Measurements from ENCODE around the gene HNRNPF. TPM values are rescaled to one million over a fixed set of nuclear protein-coding genes. Genes with fewer than 3 reads are reported as not detected.
"Not testable (repeated sequence)": the region's sequence is repeated elsewhere in the genome, so short reads cannot be mapped to it uniquely, and the experiment has no call there.

The HNRNPF gene, protein sequence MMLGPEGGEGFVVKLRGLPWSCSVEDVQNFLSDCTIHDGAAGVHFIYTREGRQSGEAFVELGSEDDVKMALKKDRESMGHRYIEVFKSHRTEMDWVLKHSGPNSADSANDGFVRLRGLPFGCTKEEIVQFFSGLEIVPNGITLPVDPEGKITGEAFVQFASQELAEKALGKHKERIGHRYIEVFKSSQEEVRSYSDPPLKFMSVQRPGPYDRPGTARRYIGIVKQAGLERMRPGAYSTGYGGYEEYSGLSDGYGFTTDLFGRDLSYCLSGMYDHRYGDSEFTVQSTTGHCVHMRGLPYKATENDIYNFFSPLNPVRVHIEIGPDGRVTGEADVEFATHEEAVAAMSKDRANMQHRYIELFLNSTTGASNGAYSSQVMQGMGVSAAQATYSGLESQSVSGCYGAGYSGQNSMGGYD
- total RNA-seq (143 TPM), polyA plus RNA-seq (100 to 1,000 TPM; 293 to 350 (median 323) TPM)

DNA sequence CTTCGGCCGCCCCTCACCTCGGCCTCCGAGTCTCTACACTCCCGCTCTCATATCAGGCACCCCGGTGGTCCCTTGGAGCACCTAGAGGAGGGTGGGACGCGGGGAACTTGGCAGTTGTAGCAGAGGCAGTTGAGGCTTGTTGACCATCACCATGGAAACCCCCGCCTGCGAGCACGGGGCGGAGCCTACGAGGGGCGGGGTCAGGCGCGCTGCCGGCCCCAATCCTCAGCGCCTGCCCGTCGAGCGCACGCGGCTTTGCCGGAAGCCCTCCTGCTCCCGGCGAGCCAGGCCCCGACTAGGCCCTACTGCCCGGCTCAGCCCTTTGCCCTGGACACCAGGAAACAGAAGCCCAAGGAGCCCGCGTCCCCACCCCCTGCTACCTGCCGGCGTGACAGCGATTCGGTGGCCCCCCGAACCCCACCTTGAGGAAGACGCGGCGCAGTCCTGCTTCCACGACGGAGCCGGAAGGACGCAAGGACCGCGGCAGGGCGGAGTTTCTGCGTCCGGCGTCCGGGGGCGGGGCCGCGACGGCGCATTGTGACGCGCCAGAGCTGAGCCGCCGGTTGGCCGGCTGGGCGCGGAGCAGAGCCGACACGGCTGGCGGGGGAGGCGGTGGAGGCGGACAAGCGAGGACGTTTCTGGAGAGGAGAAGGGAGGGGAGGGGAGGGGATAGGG, at the start of gene HNRNPF:
Gene HNRNPF (minus strand): TSS at position 477 of the 675 bp plus-strand sequence. CDS start 21,302 bp downstream, outside the sequence.
- H3K36me3 ChIP-seq (ENCODE audit: control insufficient read depth, insufficient read depth, low read length): peaks cover under 1% of the 10 kb centered on the region
- Mint-ChIP-seq H3K36me3 (peaks cover 5% of the 10 kb centered on the region), H3K4me3 (peak within 1 kb of the TSS; percentile 97 to 100 (median 99)), H3K4me1 (peaks cover 10 to 35% (median 15%) of the 10 kb centered on the region in 4 donors), H3K9me3 (no peaks in the 10 kb centered on the region), H3K27me3 (peaks cover 4% of the 10 kb centered on the region), H3K27ac (peak within 1 kb of the TSS; percentile 97 to 99 (median 97))
- peak; percentile 89 to 98 (median 96) for DNase-seq
- peak; percentile 78 to 80 for ATAC-seq (ENCODE audit: low read depth in 2 of 2)
- peak within 1 kb of the TSS; percentile 100 for H3K27ac ChIP-seq (ENCODE audit: insufficient read depth, low read length, poor library complexity, severe bottlenecking)
- no peaks in the 10 kb centered on the region for H3K27me3 ChIP-seq (ENCODE audit: control insufficient read depth, insufficient read depth, low read length)
- no peaks in the 10 kb centered on the region for H3K9me3 ChIP-seq (ENCODE audit: control insufficient read depth in 2 of 2, low read length in 2 of 2)
- H3K4me1 ChIP-seq (ENCODE audit: control insufficient read depth, insufficient read depth, low read length, poor library complexity, severe bottlenecking): peaks cover 37% of the 10 kb centered on the region
- H3K4me3 ChIP-seq (ENCODE audit: low read depth, low read length): peak within 1 kb of the TSS; percentile 84

DNA sequence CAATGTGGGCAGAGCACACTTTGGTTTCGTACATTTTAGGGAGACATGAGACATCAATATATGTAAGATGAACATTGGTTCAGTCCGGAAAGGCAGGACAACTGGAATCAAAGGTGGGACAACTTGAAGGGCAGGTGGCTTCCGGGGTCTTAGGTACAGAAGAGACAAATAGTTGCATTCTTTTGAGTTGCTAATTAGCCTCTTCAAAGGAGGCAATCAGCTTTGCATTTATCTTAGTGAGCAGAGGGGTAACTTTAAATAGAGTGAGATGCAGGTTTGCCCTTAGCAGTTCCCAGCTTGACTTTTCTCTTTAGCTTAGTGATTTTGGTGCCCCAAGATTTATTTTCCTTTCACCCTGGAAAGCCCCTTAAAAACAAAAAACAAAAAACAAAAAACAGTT, 49.2 kb upstream of the HNRNPF start:
- H3K4me1 ChIP-seq (ENCODE audit: control insufficient read depth, insufficient read depth, low read length, poor library complexity, severe bottlenecking): peaks cover 38% of the 10 kb centered on the region
- H3K4me3 Mint-ChIP-seq: peak overlapping the region in 2 of 4 donors; percentile 22 to 35
- DNase-seq (no peak), ATAC-seq (ENCODE audit: low read depth in 2 of 2) (no peak)
- H3K36me3 Mint-ChIP-seq: peaks cover 4% of the 10 kb centered on the region
- no peak overlapping the region for H3K27ac ChIP-seq (ENCODE audit: insufficient read depth, low read length, poor library complexity, severe bottlenecking)
- peak overlapping the region; percentile 27 to 93 (median 50) for H3K27ac Mint-ChIP-seq
- no peaks in the 10 kb centered on the region for H3K36me3 ChIP-seq (ENCODE audit: control insufficient read depth, insufficient read depth, low read length)
- H3K9me3 Mint-ChIP-seq: no peaks in the 10 kb centered on the region
- peaks cover 4% of the 10 kb centered on the region for H3K27me3 Mint-ChIP-seq
- no peaks in the 10 kb centered on the region for H3K9me3 ChIP-seq (ENCODE audit: control insufficient read depth in 2 of 2, low read length in 2 of 2)
- H3K4me3 ChIP-seq (ENCODE audit: low read depth, low read length): no peak overlapping the region
- no peaks in the 10 kb centered on the region for H3K27me3 ChIP-seq (ENCODE audit: control insufficient read depth, insufficient read depth, low read length)
- H3K4me1 Mint-ChIP-seq: peaks cover 22 to 43% (median 37%) of the 10 kb centered on the region in 4 donors

DNA sequence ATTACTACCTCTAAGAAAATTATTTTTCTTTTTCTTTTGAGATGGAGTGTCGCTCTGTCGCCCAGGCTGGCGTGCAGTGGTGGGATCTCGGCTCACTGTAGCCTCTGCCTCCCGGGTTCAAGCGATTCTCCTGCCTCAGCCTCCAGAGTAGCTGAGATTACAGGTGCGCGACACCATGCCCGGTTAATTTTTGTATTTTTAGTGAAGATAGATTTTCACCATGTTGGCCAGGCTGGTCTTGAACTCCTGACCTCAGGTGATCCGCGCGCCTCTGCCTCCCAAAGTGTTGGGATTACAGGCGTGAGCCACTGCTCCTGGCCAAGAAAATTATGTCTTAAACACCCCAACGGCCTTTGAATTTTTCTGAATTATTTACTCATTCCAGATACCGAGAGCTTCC, 47.6 kb upstream of the HNRNPF start:
- H3K27me3 ChIP-seq (ENCODE audit: control insufficient read depth, insufficient read depth, low read length); ATAC-seq (ENCODE audit: low read depth in 2 of 2); H3K9me3 Mint-ChIP-seq; H3K9me3 ChIP-seq (ENCODE audit: control insufficient read depth in 2 of 2, low read length in 2 of 2); H3K36me3 Mint-ChIP-seq; DNase-seq; H3K27me3 Mint-ChIP-seq; H3K36me3 ChIP-seq (ENCODE audit: control insufficient read depth, insufficient read depth, low read length): not testable (repeated sequence)
- Histone ChIP-seq H3K4me1 (ENCODE audit: control insufficient read depth, insufficient read depth, low read length, poor library complexity, severe bottlenecking) (peaks cover 51% of the 10 kb centered on the region), H3K4me3 (ENCODE audit: low read depth, low read length) (peak overlapping the region; percentile 53), H3K27ac (ENCODE audit: insufficient read depth, low read length, poor library complexity, severe bottlenecking) (peak overlapping the region; percentile 92)
- peak overlapping the region in 2 of 4 donors; percentile 98 for H3K4me3 Mint-ChIP-seq
- H3K27ac Mint-ChIP-seq: peak overlapping the region; percentile 97 to 99 (median 98)
- H3K4me1 Mint-ChIP-seq: peaks cover 30 to 55% (median 45%) of the 10 kb centered on the region in 4 donors

DNA sequence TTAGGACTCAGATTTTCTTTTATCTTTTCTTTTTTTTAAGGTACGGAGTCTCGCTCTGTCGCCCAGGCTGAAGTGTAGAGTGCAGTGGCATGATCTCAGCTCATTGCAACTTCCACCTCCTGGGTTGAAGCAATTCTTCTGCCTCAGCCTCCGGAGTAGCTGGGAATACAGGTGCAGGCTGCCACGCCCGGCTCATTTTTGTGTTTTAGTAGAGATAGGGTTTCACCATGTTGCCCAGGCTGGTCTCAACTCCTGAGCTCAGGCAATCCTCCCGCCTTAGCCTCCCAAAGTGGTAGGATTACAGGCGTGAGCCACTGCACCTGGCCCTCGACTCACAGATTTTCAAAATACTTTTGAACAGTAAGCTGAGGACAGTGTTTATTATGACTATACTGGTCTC, 45.0 kb upstream of the HNRNPF start:
- H3K9me3 ChIP-seq (ENCODE audit: control insufficient read depth in 2 of 2, low read length in 2 of 2); H3K27me3 Mint-ChIP-seq; H3K9me3 Mint-ChIP-seq; DNase-seq; ATAC-seq (ENCODE audit: low read depth in 2 of 2); H3K27me3 ChIP-seq (ENCODE audit: control insufficient read depth, insufficient read depth, low read length); H3K36me3 Mint-ChIP-seq; H3K36me3 ChIP-seq (ENCODE audit: control insufficient read depth, insufficient read depth, low read length): not testable (repeated sequence)
- H3K4me3 ChIP-seq (ENCODE audit: low read depth, low read length): peak overlapping the region; percentile 86
- H3K4me1 ChIP-seq (ENCODE audit: control insufficient read depth, insufficient read depth, low read length, poor library complexity, severe bottlenecking): peaks cover 53% of the 10 kb centered on the region
- Mint-ChIP-seq H3K4me3 (peak overlapping the region; percentile 97 to 99 (median 98)), H3K27ac (peak overlapping the region; percentile 97 to 99 (median 98)), H3K4me1 (peaks cover 30 to 55% (median 45%) of the 10 kb centered on the region in 4 donors)
- H3K27ac ChIP-seq (ENCODE audit: insufficient read depth, low read length, poor library complexity, severe bottlenecking): peak overlapping the region; percentile 92

DNA sequence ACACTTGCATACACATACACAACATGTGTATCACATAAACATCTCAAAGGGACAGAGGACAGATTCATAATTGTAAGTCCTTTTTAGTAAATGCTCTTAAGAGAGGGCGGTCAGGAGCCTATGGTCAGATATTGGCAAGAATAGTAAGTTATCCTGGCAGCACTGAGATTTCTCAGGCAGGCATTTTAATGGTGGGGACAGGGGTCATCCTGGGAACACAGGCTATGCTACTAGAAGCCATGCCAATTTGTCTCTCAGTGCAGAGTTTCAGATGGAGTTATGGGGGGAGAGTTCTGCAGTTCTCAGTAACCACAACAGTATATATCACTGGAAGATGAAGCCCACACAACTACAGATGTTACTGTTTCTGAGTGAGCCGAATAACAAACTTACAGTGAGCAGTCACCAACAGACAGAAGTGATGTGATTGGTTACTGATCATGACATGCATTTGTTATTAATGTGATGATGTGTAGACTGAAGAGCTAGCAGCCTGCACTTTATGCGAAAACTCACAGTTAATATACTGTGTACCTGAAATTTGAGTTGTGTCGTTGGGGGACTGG, 44.4 kb upstream of the HNRNPF start:
- DNase-seq (peak in 1 of 3 donors; percentile 42), ATAC-seq (ENCODE audit: low read depth in 2 of 2) (no peak)
- Mint-ChIP-seq H3K27ac (peak overlapping the region; percentile 95 to 97 (median 95)), H3K4me3 (peak overlapping the region; percentile 69 to 98 (median 85)), H3K27me3 (peaks cover 4% of the 10 kb centered on the region), H3K36me3 (peaks cover 4% of the 10 kb centered on the region), H3K9me3 (no peaks in the 10 kb centered on the region), H3K4me1 (peaks cover 25 to 49% (median 40%) of the 10 kb centered on the region in 4 donors)
- Histone ChIP-seq H3K4me1 (ENCODE audit: control insufficient read depth, insufficient read depth, low read length, poor library complexity, severe bottlenecking) (peaks cover 53% of the 10 kb centered on the region), H3K36me3 (ENCODE audit: control insufficient read depth, insufficient read depth, low read length) (no peaks in the 10 kb centered on the region), H3K27ac (ENCODE audit: insufficient read depth, low read length, poor library complexity, severe bottlenecking) (peak overlapping the region; percentile 92), H3K9me3 (ENCODE audit: control insufficient read depth in 2 of 2, low read length in 2 of 2) (no peaks in the 10 kb centered on the region), H3K4me3 (ENCODE audit: low read depth, low read length) (no peak overlapping the region), H3K27me3 (ENCODE audit: control insufficient read depth, insufficient read depth, low read length) (no peaks in the 10 kb centered on the region)

DNA sequence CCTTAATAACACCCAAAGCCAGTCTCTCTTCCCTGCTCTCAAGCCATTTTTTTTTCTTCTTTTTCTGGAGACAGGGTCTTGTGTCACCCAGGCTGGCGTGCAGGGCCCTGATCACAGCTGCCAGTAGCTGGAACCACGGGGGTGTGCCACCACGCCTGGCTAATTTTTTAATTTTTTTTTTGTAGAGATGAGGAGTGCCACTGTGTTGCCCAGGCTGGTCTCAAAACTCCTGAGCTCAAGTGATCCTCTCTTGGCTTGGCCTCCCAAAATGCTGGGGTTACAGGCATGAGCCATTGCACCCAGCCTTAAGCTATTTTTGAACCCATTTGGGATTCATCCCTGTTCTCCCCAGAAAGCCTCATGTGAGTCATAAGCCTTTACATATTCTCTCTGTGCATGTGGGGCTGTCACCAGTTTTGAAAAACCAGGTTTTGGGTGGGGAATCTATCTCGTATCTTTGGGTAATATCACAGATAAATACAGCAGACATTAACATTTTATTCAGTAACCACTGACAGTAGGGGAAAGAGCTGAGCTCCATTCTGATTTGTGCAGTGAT, 43.4 kb upstream of the HNRNPF start:
- Mint-ChIP-seq H3K4me1 (peaks cover 25 to 49% (median 36%) of the 10 kb centered on the region in 4 donors), H3K36me3 (peaks cover 6% of the 10 kb centered on the region), H3K27me3 (peaks cover 4% of the 10 kb centered on the region), H3K9me3 (no peaks in the 10 kb centered on the region), H3K27ac (peak overlapping the region; percentile 95 to 97 (median 95)), H3K4me3 (peak overlapping the region; percentile 77 to 98 (median 80))
- H3K4me3 ChIP-seq (ENCODE audit: low read depth, low read length): peak overlapping the region; percentile 54
- H3K4me1 ChIP-seq (ENCODE audit: control insufficient read depth, insufficient read depth, low read length, poor library complexity, severe bottlenecking): peaks cover 53% of the 10 kb centered on the region
- no peaks in the 10 kb centered on the region for H3K36me3 ChIP-seq (ENCODE audit: control insufficient read depth, insufficient read depth, low read length)
- ATAC-seq (ENCODE audit: low read depth in 2 of 2) (no peak), DNase-seq (no peak)
- H3K27ac ChIP-seq (ENCODE audit: insufficient read depth, low read length, poor library complexity, severe bottlenecking): peak overlapping the region; percentile 92
- no peaks in the 10 kb centered on the region for H3K9me3 ChIP-seq (ENCODE audit: control insufficient read depth in 2 of 2, low read length in 2 of 2)
- no peaks in the 10 kb centered on the region for H3K27me3 ChIP-seq (ENCODE audit: control insufficient read depth, insufficient read depth, low read length)

DNA sequence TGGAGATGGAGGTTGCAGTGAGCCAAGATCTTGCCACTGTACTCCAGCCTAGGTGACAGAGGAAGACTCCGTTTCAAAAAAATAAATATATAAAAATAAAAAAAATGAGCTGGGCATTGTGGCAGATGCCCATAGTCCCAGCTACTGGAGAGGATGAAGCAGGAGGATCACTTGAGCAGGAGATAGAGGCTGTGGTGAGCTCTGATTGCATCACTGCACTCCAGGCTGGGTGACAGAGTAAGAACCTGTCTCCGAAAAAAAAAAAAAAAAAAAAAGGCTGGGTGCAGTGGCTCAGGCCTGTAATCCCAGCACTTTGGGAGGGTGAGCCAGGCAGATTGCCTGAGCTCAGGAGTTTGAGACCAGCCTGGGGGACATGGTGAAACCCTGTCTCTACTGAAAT, 39.8 kb upstream of the HNRNPF start:
- peaks cover 24% of the 10 kb centered on the region for H3K4me1 ChIP-seq (ENCODE audit: control insufficient read depth, insufficient read depth, low read length, poor library complexity, severe bottlenecking)
- peaks cover 0 to 6% (median 0%) of the 10 kb centered on the region in 7 donors for H3K9me3 Mint-ChIP-seq
- H3K36me3 ChIP-seq (ENCODE audit: control insufficient read depth, insufficient read depth, low read length): no peaks in the 10 kb centered on the region
- H3K4me3 ChIP-seq (ENCODE audit: low read depth, low read length): no peak overlapping the region
- H3K27me3 ChIP-seq (ENCODE audit: control insufficient read depth, insufficient read depth, low read length): no peaks in the 10 kb centered on the region
- H3K27ac Mint-ChIP-seq: no peak overlapping the region
- DNase-seq: no peak
- H3K4me3 Mint-ChIP-seq: no peak overlapping the region
- no peaks in the 10 kb centered on the region for H3K9me3 ChIP-seq (ENCODE audit: control insufficient read depth in 2 of 2, low read length in 2 of 2)
- no peak for ATAC-seq (ENCODE audit: low read depth in 2 of 2)
- H3K27ac ChIP-seq (ENCODE audit: insufficient read depth, low read length, poor library complexity, severe bottlenecking): no peak overlapping the region
- peaks cover 7% of the 10 kb centered on the region for H3K36me3 Mint-ChIP-seq
- H3K4me1 Mint-ChIP-seq: peaks cover 16 to 28% (median 20%) of the 10 kb centered on the region in 4 donors
- no peaks in the 10 kb centered on the region for H3K27me3 Mint-ChIP-seq

Data from CD4-positive, CD25-positive, alpha-beta regulatory T cell (primary cell).